ENCODE measurements around the gene ST3GAL2.
"Not testable (repeated sequence)": the region's sequence is repeated elsewhere in the genome, so short reads cannot be mapped to it uniquely, and the experiment has no call there.

The ST3GAL2 gene

GRCh38 chr16:70390774-70391173 is 48.1 kb downstream of the ST3GAL2 start:
- Histone ChIP-seq H3K4me3 (replicated peaks; ENCODE audit: insufficient read depth, low read length) (no peak overlapping the region), H3K27me3 (ENCODE audit: insufficient read depth, poor library complexity, severe bottlenecking) (no peaks in the 10 kb centered on the region), H3K27ac (replicated peaks) (no peak overlapping the region)
- TF ChIP-seq CTCF (IDR thresholded peaks at IDR 0.05; ENCODE audit: insufficient read depth, low read length) (no peak), POLR2AphosphoS5 (IDR thresholded peaks at IDR 0.05; ENCODE audit: low read depth) (no peak), SPI1 (IDR thresholded peaks at IDR 0.05; ENCODE audit: borderline replicate concordance, low read depth) (no peak), GABPA (IDR thresholded peaks at IDR 0.05; ENCODE audit: low read depth) (no peak)
- TF ChIP-seq, protein P1, sequence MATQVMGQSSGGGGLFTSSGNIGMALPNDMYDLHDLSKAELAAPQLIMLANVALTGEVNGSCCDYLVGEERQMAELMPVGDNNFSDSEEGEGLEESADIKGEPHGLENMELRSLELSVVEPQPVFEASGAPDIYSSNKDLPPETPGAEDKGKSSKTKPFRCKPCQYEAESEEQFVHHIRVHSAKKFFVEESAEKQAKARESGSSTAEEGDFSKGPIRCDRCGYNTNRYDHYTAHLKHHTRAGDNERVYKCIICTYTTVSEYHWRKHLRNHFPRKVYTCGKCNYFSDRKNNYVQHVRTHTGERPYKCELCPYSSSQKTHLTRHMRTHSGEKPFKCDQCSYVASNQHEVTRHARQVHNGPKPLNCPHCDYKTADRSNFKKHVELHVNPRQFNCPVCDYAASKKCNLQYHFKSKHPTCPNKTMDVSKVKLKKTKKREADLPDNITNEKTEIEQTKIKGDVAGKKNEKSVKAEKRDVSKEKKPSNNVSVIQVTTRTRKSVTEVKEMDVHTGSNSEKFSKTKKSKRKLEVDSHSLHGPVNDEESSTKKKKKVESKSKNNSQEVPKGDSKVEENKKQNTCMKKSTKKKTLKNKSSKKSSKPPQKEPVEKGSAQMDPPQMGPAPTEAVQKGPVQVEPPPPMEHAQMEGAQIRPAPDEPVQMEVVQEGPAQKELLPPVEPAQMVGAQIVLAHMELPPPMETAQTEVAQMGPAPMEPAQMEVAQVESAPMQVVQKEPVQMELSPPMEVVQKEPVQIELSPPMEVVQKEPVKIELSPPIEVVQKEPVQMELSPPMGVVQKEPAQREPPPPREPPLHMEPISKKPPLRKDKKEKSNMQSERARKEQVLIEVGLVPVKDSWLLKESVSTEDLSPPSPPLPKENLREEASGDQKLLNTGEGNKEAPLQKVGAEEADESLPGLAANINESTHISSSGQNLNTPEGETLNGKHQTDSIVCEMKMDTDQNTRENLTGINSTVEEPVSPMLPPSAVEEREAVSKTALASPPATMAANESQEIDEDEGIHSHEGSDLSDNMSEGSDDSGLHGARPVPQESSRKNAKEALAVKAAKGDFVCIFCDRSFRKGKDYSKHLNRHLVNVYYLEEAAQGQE (IDR thresholded peaks at IDR 0.05; ENCODE audit: insufficient replicate concordance, low read depth), result no peak
- no peak for DNase-seq (ENCODE audit: low read depth in 1 of 2, low spot score in 1 of 2)

GRCh38 chr16:70388006-70388680 is 50.8 kb downstream of the ST3GAL2 start:
- no peak for DNase-seq (ENCODE audit: low read depth in 1 of 2, low spot score in 1 of 2)
- TF ChIP-seq POLR2AphosphoS5 (IDR thresholded peaks at IDR 0.05; ENCODE audit: low read depth) (no peak), SPI1 (IDR thresholded peaks at IDR 0.05; ENCODE audit: borderline replicate concordance, low read depth) (no peak), GABPA (IDR thresholded peaks at IDR 0.05; ENCODE audit: low read depth) (no peak), CTCF (IDR thresholded peaks at IDR 0.05; ENCODE audit: insufficient read depth, low read length) (no peak)
- TF ChIP-seq, protein P1 (IDR thresholded peaks at IDR 0.05; ENCODE audit: insufficient replicate concordance, low read depth), result no peak
- no peak overlapping the region for H3K27ac ChIP-seq (replicated peaks)
- no peaks in the 10 kb centered on the region for H3K27me3 ChIP-seq (ENCODE audit: insufficient read depth, poor library complexity, severe bottlenecking)
- H3K4me3 ChIP-seq (replicated peaks; ENCODE audit: insufficient read depth, low read length), result no peak overlapping the region

DNA sequence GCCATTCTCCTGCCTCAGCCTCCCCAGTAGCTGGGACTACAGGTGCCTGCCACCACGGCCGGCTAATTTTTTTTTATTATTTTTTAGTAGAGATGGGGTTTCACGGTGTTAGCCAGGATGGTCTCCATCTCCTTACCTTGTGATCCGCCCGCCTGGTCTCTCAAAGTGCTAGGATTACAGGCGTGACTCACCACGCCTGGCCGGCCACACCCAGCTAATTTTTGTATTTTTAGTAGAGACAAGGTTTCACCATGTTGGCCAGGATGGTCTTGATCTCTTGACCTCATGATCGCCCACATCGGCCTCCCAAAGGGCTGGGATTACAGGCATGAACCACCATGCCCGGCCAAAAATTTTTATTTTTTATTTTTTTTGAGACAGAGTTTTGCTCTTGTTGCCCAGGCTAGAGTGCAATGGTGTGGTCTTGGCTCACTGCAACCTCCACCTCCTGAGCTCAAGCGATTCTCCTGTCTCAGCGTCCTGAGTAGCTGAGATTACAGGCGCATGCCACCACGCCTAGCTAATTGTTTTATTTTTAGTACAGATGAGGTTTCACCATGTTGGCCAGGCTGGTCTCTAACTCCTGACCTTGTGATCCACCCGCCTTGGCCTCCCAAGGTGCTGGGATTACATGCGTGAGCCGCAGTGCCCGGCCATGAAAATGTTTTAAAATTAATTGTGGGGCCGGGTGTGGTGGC is 52.5 kb downstream of the ST3GAL2 start:
- not testable (repeated sequence) for H3K4me3 ChIP-seq (replicated peaks; ENCODE audit: insufficient read depth, low read length); DNase-seq (ENCODE audit: low read depth in 1 of 2, low spot score in 1 of 2); H3K27ac ChIP-seq (replicated peaks); H3K27me3 ChIP-seq (ENCODE audit: insufficient read depth, poor library complexity, severe bottlenecking)

- no peak overlapping the region for H3K27ac ChIP-seq (replicated peaks)
- no peak overlapping the region for H3K4me3 ChIP-seq (replicated peaks; ENCODE audit: insufficient read depth, low read length)
- no peaks in the 10 kb centered on the region for H3K27me3 ChIP-seq (ENCODE audit: insufficient read depth, poor library complexity, severe bottlenecking)
- no peak for DNase-seq (ENCODE audit: low read depth in 1 of 2, low spot score in 1 of 2)
- TF ChIP-seq GABPA (IDR thresholded peaks at IDR 0.05; ENCODE audit: low read depth) (no peak), POLR2AphosphoS5 (IDR thresholded peaks at IDR 0.05; ENCODE audit: low read depth) (no peak), SPI1 (IDR thresholded peaks at IDR 0.05; ENCODE audit: borderline replicate concordance, low read depth) (no peak), CTCF (IDR thresholded peaks at IDR 0.05; ENCODE audit: insufficient read depth, low read length) (no peak)
Measured at GRCh38 chr16:70383421-70383960, 55.4 kb downstream of the ST3GAL2 start.

Measured in HL-60 (cell line).